Activated CD4-positive, alpha-beta T cell treated with anti-CD3 and anti-CD28 coated beads for 4 hours (primary cell): Measurements from ENCODE around the gene MEAK7.

Experiments used
- DNase-seq, 2 donors: peaks; one replicate each; pipeline ENCODE4 v3.0.0-alpha.2; 2020

Gene MEAK7

DNA sequence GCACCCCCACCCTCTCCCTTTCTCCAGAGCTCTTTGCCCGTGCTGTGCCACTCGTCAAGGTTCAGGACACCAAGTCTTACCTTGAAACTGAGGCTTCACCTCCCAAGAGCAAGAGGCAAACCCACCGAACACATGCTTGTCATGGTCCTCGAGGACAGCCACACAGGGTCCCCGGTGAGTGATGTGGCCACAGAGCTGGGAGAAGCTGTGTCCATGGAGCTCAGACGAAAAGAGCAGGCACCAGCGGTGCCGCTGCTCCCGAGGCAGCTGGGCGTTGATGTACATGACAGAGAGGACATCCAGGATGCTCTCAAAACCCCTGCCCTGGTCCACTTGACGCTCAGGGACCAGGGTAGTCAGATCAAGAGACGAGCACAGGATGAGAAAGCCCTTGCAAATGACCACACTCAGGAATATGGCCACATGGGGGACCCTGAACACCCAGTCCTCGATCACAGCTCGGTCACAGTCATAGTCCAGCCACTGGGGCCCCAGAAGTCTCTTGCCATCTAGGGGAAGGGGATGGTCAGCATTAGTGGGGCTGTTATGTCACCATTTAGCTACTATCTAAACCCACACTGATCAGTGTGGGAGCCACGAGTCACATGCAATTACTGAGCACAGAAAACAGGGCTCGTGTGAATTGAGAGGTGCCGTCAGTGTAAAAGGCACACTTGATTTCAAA, 17.8 kb downstream of the MEAK7 start:
- no peak for DNase-seq

DNA sequence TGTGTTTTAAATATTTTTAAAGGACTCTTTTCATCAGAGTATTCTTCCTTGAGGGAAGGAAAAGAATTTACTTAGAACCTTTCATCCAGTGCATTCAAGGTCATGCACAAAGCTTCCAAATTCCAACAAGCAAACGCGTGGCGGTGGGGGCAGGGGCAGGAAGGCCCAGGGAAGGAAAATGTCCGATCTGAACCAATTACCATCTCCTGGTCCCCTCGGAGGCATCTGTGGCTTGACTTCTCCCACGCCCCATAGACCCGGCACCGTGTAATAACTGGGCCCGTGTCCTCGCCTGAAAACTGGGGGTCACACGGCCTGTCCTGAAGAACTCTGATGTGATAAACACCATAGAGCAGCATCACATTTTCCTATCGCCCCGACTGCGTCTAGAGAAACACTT, 18.3 kb downstream of the MEAK7 start:
- DNase-seq, result no peak

DNA sequence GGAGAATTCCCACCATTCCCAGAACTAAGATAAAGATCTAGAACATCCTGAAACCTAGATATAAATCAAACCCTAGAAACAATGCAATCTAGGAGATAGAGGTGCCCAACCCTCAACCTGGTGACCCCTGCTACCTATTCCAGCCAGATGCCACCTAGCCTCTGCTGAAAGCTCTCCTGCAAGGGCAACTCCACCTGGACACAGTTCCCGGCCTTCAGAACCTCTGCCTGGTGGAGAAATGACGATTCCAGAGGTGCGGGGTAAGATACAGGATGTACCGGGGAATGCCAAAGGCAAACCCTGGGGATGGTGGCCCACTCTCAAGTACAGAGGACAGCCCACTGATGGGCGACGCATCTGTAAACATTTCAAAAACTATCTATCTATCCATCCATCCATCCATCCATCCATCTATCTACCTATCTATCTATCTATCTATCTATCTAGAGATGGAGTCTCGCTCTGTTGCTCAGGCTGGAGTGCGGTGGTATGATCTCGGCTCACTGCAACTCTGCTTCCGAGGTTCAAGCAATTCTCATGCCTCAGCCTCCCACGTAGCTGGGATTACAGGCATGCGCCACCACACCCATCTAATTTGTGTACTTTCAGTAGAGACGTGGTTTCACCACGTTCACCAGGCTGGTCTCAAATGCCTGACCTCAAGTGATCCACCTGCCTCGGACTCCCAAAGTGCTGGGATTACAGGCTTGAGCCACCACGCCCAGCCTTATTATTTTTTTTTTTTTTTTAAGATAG, 19.0 kb downstream of the MEAK7 start:
- DNase-seq, result no peak

DNA sequence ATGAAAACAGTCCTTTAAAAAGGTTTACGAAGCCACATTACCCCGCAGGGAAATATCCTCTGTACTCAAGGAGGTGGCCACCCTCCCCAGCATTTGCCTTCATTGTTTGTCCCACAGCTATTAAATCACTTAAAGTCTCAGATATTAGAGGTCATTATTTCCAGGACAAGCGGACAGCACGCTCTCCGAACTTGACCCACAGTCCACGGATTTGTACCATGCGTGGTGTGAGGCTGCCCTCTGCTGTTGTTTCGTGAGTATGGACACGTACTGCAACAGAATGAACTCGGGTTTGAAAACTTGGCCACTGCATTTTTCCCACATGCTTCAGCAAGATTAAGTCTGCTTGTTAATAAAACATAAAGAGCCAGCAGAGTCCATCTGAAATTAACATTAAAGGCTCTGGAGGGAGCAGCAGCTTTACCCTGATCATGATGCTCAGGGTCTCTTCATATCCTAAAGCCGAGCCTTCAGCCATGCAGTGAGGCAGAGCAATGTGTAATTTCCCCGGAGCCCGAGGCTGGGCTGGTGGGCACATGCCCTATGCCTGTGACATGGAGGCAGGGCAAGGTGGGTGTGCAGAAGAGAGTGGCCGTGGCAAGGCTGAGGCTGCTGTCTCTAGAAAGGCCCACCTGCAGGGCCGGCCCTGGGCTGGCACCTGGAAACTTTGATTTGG, 19.7 kb downstream of the MEAK7 start:
- DNase-seq, result no peak

DNA sequence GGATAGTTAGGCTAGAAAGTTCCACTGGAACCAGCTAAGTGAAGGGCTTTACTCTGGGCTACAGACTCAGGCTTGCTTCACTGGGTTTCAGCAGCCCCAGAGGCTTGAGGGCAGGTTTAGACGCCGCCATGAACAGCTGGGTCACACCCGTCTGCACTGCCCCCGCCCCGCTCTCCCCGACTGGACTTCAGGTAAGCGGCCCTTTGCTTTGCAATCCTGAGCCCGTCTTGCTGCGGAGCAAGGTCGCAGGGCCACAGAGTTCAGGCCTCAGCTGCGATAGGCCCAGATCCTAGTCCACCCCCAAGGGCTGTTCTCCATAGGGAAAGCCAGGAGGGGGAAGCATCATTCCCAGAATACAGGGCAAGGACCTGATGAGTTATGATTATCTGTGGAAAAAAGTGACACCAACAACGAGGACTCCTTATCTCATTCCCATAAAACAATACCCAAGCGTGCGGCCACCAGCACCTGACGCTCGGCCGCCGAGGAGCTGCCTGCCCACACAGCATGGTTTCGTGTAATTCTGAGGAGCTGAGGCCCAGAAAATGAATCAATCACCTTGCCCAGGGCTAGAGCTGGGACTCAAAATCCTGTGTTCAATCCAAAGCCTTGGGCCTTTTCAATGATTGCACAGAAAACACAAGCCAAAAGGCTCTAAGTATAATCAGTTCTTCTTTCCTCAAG, 20.4 kb downstream of the MEAK7 start:
- DNase-seq, result no peak

DNA sequence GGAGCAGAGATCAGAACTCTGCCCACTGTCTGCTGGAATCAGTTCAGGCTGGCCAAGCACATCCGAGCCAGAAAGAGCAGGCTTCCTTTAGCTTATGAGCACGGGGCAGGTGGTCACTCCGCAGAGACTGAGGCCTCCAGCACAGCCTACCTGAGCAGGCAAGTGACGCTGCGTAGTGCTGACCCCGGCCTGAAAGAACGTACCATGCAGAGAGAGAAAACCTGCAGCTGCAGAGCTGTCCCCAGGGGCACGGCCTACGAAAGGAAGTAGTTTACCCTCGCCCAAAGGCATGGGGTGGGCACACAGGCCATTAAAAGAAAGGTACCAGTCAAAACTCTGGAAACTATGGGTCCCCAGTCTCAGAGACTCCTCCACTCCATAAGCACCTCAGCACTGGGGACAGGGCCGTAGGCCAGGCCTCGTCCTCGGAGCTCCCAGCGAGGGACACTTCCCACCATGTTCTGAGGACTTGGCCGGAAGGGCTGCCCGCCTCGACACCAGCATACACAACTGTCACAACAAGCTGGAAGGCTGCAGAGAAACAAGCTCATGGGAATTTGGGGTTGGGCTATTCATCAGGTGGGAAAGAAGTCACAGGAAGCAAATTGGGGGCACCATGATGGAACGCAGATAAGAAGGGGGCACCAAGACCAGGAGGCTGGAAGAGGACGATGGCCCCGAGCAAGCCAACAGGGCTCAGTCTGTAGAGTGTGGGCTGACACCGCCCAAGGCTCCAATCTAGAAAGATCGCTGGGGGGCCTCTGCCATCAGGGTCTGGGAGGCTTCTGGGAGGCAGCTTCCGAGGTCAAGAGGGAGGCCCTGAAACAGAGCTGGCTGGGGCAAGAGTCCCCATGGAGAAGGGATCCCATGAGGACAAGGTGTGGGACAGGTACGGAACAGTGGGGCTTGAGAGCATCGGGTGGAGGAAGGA, 21.2 kb downstream of the MEAK7 start:
- DNase-seq, result no peak

DNA sequence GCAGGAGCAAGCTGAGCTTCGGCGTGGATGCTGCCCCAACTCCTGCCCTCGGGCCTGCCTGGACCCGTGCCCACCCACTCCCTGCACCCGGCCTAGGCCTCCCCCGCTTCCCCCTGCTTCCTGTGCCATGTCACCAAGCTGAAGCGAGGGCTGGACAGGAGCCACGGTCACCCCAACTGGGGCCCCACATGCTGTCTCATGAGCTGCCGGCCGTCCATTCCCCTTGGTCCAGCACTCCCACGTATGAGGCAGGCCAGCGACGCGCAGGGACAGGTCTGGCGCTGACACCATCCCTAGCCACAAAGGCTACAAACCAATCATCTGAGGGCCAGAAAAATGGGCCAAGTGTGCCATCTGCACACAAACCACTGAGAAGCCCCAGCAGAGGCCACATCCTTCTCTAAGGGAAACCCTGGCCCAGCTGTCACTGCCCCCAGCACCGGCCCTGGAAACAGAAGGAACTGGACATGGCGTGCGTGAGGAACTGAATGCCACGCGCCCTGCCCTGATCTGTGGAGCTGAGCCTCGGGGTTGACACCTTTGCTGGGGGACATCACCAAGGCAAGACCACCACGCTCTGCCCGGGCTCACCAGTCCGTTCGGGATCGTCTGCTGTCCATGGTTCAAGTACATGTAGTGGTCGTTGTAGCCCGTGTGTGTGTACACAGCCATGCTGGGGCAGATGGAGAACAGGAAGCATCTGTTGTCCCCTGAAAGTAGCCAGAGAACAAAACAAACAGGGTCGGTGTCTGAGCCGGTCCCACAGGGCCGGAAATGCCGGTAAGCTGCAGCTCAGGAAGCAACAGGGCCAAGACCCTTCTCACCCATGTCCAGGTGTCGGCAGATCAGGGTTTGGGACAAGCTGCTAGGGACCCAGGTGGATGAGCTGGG, 22.2 kb downstream of the MEAK7 start:
- DNase-seq, result no peak

DNA sequence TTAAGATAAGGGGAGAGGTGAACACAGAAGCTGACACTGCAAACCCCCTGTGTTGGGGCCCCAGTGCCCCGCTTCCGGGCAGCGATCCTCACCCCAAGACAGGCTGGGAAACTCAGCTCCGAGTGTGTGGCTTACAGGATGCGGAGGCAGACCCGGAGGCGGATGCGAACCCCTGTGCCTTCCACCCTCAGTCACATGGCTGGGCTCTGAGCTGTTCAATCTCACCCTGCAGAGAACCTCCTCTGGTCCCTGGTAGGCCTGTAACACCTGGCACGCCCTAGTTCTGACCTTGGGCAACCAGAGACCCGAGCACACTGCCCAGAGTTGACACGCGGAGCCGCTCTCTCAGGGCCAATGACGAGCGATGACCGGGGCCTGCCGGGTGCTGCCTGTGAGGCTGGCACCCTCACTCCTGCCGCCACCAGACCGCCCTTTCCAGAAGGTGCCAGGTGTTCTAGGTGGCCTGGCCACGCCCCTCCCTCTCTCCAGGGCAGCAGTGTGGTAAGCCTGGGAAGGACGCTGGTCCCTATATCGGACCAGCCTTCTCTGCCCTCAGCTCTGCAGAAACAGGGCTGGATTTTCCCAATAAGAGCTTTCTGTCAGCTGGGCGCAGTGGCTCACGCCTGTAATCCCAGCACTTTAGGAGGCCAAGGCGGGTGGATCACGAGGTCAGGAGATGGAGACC, 23.3 kb downstream of the MEAK7 start:
- DNase-seq, result no peak

DNA sequence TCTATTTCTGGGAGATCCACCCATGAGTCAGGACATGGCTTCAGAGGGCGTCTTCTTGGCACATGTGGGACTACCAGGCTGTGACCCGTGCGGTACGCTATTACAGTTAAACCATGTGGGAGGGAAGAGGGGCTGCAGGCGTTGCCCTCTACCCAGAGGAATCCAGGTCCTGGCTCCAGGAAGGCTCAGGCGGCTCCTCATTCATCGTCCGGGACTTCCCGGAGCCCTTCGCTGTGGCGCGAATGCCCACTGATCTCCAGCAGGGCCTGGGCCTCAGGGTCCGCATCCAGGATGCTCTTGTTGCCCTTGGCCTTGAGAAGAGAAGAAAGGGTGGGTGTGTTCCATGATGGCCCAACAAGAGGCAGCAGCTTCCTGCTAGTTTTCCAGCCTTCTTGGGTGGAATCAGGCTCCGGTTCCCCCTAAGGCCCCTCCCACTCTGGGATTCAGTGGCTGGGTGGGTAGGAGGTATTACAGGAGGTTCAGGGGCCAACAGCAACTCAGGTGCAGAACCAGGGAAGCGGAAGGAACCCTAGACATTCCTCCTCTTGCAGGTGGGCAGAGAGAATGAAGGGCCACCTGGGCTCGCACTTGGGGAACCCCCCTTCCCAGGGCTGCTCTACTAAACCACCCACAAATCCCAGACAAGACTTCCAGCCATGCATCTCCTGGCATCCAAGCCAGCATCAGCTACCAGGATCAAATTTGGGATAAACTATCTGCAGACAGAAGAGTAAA, 24.6 kb downstream of the MEAK7 start:
- no peak for DNase-seq

DNA sequence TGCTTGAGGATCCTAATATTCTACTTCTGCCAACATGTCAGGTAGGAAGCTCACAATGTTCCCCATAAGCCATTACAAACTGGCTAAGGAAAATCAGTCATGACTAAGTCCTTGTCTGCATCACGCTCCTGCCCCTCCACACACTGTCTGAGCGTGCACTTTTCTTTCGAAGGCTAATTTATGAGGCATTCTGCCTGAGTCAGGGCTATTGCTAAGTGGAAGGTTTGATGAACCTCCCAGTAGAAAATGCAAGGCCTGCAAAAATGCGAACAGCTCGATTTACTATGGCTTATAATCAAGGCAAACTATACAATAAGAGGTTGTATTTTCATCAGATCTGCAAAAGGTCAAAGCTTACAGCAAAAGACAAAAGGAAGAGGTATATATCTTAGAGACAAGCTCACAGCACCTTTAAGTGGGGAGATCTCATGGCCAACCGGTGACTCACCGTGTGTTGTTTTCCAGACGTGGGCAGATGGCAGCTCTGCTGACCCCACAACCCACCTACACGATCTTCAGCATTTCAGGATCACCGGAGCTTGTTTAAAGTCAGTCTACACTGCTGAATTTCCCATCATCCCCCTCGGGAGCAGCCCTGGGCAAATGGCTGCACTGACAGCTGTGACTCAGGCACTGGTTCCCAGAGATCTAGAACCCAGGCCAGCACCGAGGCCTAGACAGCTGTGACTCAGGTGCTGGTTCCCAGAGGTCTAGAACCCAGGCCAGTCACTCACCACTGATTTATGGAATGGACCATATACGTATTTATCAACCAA, 26.1 kb downstream of the MEAK7 start:
- no peak for DNase-seq

DNA sequence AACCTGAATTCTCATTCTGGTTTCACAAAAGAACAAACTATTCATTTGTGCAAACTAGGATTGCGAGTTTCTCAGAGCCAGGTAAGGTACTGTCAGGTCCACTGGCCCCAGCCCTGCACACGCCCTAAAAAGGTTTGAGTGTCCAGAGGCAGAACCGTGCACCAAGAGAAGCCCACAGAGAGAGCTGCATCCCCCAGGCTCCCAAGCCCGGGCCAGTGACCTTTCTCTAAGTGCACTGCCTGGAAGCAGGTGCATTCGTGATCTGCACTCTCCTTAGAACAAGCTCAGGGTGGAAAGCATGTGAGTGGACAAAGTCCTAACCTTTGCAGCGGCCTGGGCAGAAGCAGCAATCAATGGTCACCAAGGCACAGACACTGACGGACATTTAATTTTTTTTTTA, 26.8 kb downstream of the MEAK7 start:
- no peak for DNase-seq

DNA sequence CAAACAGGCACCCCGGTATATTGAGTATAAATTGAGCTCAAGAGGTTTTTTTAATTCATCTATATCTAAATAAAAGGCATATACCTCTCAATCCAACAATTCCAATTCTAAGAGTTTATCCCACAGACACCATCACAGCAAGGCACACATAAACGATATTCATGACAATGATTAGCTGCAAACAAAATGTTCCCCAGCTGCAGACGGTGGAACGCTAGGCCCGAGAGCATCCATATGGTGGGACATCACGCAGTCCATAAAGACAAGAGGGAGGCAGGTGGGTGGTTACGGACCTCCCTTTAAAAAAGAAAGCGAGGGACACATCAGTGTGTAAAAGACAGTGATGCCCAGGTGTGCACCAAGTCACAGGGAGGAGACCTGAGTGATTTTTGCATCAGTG, 28.1 kb downstream of the MEAK7 start:
- no peak for DNase-seq

DNA sequence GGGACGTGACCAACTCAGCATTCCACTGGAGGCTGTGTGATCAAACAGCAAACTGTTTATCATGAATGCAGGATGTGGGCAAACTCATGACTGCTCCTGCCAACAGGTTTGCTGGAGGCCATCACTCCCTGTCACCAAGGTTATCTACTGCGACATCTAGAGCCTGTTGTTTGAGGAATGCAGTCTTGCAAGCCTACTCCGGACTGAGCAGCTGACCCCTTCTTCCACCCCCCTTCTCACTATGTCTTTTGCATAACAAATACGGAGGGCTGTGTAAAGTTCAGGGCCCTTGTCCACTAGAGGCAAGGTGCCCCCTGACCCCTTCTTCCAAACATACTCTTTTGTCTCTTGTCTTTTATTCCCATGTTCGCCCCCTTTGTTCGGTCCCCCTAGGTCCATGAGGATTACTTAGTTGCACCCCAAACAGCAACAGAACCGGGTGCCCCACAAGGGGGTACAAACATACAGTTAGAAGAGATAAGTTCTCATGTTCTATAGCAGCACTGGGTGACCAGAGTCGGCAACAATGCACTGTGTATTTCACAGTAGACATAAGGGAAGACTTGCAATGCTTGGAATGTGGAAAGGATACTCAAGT, 28.7 kb downstream of the MEAK7 start:
- no peak for DNase-seq

DNA sequence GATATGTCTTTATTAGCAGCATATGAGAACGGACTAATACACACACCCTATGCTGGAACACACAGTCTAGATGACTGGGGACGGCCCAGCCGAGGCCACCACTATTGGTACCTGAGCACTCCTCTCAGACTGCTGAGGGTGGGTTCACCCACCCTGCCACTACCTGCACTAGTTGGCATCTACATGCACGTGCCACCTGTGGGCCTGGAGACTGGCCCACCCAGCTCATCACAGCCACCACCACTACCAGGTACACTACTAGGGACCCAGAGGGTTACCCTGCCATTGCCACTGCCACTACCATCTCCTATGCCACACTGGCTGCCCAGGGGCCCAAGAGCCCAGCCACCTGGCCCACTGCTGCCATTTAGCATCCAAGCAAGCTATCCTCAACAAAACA, 32.5 kb downstream of the MEAK7 start:
- no peak for DNase-seq

DNA sequence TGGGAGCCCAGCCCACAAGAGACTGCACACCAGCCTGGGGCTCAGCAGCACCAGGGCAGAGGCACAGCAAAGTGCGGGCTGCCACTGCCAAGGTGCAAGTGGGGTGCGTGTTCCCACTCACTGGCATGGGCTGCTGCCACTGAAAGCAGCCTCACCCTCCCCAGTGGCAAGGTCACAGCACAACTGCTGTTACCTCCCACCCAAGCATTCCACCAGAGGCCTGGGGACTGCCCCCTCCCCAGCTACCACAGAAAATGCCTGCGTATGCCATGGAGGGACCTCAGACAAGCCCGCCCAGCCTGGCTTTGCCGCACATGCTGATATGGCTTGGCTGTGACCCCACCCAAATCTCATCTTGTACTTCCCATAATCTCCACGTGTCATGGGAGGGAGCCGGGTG, 33.1 kb downstream of the MEAK7 start:
- DNase-seq, result no peak

DNA sequence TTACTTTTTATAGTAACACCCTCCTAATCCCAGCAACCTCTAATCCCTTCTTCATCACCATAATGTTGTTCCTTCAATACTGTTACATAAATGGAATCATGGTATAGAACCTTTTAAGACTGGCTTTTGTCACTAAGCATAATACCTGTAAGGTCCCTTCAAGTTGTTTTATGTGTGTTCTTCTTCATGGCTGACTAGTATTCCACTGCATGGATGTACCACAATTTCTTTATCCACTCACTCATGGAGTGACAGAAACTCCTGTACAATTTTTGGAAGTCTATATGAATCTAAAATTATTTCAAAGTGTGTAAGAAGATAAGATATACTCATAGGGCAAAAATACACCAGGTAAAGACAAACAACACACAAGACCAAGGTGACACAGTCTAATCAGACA, 36.8 kb downstream of the MEAK7 start:
- no peak for DNase-seq

DNA sequence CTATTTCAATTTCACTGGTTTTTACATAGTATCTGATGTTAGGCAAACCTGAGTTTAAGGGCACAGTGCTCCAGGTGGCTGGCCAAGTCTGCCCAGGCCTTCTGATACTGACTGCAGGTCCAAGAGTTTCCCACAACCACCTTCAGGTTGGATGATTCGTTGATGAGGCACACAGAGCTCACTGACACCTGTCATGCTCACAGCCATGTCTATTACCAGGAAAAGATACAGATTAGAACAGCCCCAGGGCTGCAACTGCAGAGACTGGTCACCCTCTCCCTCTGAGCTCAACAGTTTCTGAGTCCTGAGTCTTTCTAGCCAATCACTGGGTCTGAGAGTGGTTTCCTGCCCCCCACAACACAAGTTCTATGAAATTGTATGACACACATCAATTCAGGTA, 37.2 kb downstream of the MEAK7 start:
- DNase-seq, result no peak

DNA sequence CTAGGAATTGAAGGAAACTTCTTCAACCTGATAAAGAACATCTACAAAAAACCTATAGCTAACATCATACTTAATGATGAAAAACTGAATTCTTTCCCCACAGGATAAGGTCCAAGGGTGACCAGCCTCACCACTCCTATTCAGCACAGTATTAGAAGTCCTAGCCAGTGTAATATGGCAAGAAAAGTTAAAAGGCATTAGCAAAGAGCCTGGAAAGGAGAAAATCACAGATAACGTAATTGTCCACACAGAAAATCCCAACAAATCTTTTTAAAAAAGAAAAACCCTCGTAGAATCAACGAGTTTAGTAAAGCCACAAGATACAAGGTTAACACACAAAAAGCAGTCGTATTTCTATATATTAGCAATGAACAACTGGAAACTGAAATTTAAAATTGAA, 37.8 kb downstream of the MEAK7 start:
- DNase-seq, result no peak

DNA sequence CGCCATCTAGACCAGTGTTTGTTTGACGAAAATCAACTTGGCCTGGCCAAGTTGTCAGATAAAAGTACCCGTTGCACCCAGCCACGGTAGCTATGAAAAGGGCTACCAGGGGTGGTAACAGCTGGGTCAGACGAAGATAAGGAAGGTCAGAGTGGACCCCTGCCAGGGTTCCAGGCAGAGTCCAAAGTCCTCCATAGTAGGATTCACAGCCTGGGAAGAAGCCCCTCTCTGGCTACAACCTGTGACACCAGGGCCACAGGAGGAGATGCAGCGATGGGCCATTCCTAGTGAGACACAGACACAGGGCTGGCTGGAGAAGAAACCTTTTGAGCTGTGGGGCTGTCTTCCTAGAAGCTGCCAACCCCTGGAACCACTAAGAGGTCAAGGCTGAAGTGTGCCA, 39.3 kb downstream of the MEAK7 start:
- DNase-seq, result no peak
